Upper lobe of left lung (tissue), 6 donors: Measurements from ENCODE around the gene TMEM259. TPM values are rescaled to one million over a fixed set of nuclear protein-coding genes. Genes with fewer than 3 reads are reported as not detected.

Experiments used
- ATAC-seq, 2 donors: fragments of 200-7000 bp; cut with Tn5 transposase; one replicate each; pipeline ENCODE4 v1.9.1; 2022; ENCODE audit warnings: mild to moderate bottlenecking in 2 of 2, moderate library complexity in 2 of 2; ENCODE audit not compliant: low FRiP score in 2 of 2
- DNase-seq, 2 donors: peaks; one replicate each; pipeline ENCODE4 v3.0.0-alpha.2; 2019 to 2020
- H3K27ac ChIP-seq, 4 donors: fragments of 200-600 bp; sonication (generic); one replicate each; pipeline ENCODE4 v1.5.1; 2016 to 2019
- H3K27me3 ChIP-seq, 4 donors: fragments of 200-600 bp; sonication (generic); one replicate each; pipeline ENCODE4 v1.5.1; 2017 to 2019
- H3K36me3 ChIP-seq, 4 donors: fragments of 200-600 bp; sonication (generic); one replicate each; pipeline ENCODE4 v1.5.1; 2016 to 2019
- H3K4me1 ChIP-seq, 4 donors: fragments of 200-600 bp; sonication (generic); one replicate each; pipeline ENCODE4 v1.5.1; 2018 to 2019
- H3K4me3 ChIP-seq, 4 donors: fragments of 200-600 bp; sonication (generic); one replicate each; pipeline ENCODE4 v1.5.1; 2017 to 2019; ENCODE audit warnings: mild to moderate bottlenecking in 2 of 4, moderate library complexity in 1 of 4
- H3K9me3 ChIP-seq, 4 donors: fragments of 200-600 bp; sonication (generic); one replicate each; pipeline ENCODE4 v1.5.1; 2018 to 2019
- EP300 ChIP-seq, 4 donors: sonication (generic); formaldehyde crosslinking; IDR thresholded peaks; one replicate each; pipeline ENCODE4 v1.5.1; 2017; ENCODE audit warnings: antibody characterized with exemption in 4 of 4, control low read depth in 2 of 4
- POLR2A ChIP-seq, 4 donors: fragments of 450-650 bp; IDR thresholded peaks; one replicate each; pipeline ENCODE4 v1.5.1; 2016 to 2017; ENCODE audit warnings: antibody characterized with exemption in 4 of 4, mild to moderate bottlenecking in 2 of 4
- POLR2AphosphoS5 ChIP-seq, 2 donors: sonication (generic); formaldehyde crosslinking; IDR thresholded peaks; one replicate each; pipeline ENCODE4 v1.5.1; 2017; ENCODE audit warnings: antibody characterized with exemption in 2 of 2
- WGBS, 2 donors: methylation state at CpG; one replicate each; pipeline ENCODE4 v1.1.5; 2017 to 2018; 5-methylcytosine and 5-hydroxymethylcytosine counted together
- total RNA-seq, 6 donors: library from RNA; depleted of rRNA in 4 of 6; stranded (reverse); fragments of >200 nt in 4 of 6; gene quantifications; one replicate each; pipeline versions ENCODE4 v1.1.0 to v1.2.1, GENCODE V29; 2016 to 2021
- TF ChIP-seq, protein P1 (sequence below), 6 experiments: fragments of 450-650 bp in 4 of 6; fragments of 200-600 bp in 2 of 6; sonication (generic) in 2 of 6; IDR thresholded peaks; one replicate each; pipeline ENCODE4 v1.5.1; 2016 to 2019; ENCODE audit warnings: antibody characterized with exemption in 6 of 6
- donor health status: DM: no; HTN: no; CAD: no; lungs with moderate emphysema.
- donor health status: DM: no; HTN: yes; CAD: no; lungs with severe emphysema.

TMEM259 gene
- total RNA-seq, 6 donors from 2014 or later, result 143 to 643 (median 208) TPM

DNA sequence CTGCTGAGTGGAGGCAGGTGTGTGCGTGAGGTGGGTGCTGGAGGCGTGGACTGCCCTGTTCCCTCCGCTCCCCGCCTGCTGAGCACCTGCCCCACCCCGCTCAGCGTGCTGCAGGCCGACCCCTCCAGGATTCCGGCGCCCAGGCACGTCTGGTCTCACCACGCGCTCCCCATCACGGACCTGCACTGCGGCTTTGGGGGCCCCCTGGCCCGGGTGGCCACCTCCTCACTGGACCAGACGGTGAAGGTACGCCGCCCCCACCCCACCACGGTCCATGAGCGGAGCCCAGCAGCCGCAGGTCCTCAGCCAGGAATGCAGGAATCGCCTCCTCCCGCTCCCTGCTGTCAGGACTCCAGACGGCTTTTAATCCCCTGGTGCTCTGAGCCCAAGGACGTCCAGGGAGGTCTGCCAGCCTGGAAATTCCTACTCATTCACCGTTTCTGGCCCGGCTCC lies 30.8 kb downstream of the TMEM259 start:
- WGBS, 2 donors, result 94% methylated on average over 19 of the region's 27 CpGs; no CpG with 5 or more reads in 1 of the 2 donors
- Histone ChIP-seq H3K4me3 (no peak overlapping the region), H3K4me1 (peaks cover under 1 to 10% (median 7%) of the 10 kb centered on the region in 4 donors), H3K27me3 (no peaks in the 10 kb centered on the region), H3K9me3 (no peaks in the 10 kb centered on the region), H3K36me3 (peaks cover 0 to 74% (median 45%) of the 10 kb centered on the region in 4 donors), H3K27ac (no peak overlapping the region)
- TF ChIP-seq EP300 (IDR thresholded peaks at IDR 0.05) (no peak), POLR2A (IDR thresholded peaks at IDR 0.05) (no peak), POLR2AphosphoS5 (IDR thresholded peaks at IDR 0.05) (no peak)
- TF ChIP-seq, protein P1, sequence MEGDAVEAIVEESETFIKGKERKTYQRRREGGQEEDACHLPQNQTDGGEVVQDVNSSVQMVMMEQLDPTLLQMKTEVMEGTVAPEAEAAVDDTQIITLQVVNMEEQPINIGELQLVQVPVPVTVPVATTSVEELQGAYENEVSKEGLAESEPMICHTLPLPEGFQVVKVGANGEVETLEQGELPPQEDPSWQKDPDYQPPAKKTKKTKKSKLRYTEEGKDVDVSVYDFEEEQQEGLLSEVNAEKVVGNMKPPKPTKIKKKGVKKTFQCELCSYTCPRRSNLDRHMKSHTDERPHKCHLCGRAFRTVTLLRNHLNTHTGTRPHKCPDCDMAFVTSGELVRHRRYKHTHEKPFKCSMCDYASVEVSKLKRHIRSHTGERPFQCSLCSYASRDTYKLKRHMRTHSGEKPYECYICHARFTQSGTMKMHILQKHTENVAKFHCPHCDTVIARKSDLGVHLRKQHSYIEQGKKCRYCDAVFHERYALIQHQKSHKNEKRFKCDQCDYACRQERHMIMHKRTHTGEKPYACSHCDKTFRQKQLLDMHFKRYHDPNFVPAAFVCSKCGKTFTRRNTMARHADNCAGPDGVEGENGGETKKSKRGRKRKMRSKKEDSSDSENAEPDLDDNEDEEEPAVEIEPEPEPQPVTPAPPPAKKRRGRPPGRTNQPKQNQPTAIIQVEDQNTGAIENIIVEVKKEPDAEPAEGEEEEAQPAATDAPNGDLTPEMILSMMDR (IDR thresholded peaks at IDR 0.05), result no peak
- DNase-seq (peak in 1 of 2 donors; percentile 77), ATAC-seq (no peak)

DNA sequence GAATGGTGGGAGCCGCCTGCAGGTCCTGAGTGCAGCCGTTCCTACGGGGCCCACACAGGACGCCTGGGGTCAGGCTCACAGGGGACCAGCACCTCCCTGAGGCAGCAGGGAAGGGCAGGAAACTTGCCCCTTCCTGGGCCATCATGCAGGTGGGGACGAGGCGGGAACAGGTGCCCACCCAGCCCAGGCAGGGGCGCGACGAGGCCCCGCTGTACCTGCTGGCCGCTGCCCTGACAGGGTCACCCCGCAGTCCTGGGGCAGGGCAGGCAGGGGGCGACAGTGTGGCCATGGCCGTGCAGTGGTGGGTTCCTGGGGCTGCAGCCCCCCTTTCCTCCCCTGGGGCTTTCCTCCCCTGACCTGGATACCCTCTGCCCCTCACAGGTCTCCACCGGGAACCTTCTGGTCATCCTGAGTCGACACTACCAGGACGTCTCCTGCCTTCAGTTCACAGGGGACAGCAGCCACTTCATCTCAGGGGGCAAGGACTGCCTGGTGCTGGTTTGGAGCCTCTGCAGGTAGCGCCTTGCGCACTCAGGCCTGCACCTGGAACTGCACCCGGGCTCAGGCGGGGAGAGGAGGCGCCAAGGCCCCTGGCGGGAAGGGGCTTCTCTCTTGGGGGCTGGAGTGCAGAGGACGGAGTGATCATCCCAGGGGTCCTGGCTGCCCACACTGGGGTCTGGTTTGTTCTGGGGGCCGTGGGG lies 31.4 kb downstream of the TMEM259 start:
- no peak for ATAC-seq
- no peak overlapping the region for H3K4me3 ChIP-seq
- peaks cover 0 to 72% (median 45%) of the 10 kb centered on the region in 4 donors for H3K36me3 ChIP-seq
- no peak for DNase-seq
- H3K27ac ChIP-seq, result no peak overlapping the region
- no peaks in the 10 kb centered on the region for H3K27me3 ChIP-seq
- WGBS, 2 donors, result 84 to 92% methylated on average over 11 to 19 of the region's 25 CpGs
- peaks cover 7 to 13% (median 10%) of the 10 kb centered on the region in 4 donors for H3K4me1 ChIP-seq
- no peaks in the 10 kb centered on the region for H3K9me3 ChIP-seq
- TF ChIP-seq POLR2A (IDR thresholded peaks at IDR 0.05) (no peak), POLR2AphosphoS5 (IDR thresholded peaks at IDR 0.05) (no peak), EP300 (IDR thresholded peaks at IDR 0.05) (no peak)
- TF ChIP-seq, protein P1 (IDR thresholded peaks at IDR 0.05), result peak in 2 of 6 experiments; percentile 8 to 9

DNA sequence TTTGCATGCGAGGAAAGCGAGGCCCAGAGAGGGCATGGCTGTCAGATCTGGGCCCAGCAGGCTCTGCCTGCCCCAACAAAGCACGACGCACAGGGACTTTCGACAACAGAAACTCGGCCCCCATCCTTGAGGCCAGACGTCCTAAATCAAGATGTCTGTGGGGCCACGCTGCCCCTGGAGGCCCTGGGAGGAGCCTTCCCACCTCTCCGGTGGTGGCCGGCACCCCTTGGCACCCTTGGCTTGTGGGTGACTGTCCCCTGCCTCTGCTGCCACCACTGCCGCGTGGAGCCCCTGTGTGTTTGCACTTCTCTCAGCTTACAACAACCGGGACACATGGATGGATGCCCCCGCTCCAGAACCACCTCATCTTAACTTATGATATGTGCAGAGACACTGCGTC lies 32.4 kb downstream of the TMEM259 start:
- no peak for ATAC-seq
- no peaks in the 10 kb centered on the region for H3K9me3 ChIP-seq
- peaks cover 11 to 19% (median 15%) of the 10 kb centered on the region in 4 donors for H3K4me1 ChIP-seq
- H3K36me3 ChIP-seq, result peaks cover 0 to 62% (median 38%) of the 10 kb centered on the region in 4 donors
- 88 to 90% methylated on average over 10 to 15 of the region's 15 CpGs for WGBS, 2 donors
- no peaks in the 10 kb centered on the region for H3K27me3 ChIP-seq
- DNase-seq, result no peak
- H3K4me3 ChIP-seq, result no peak overlapping the region
- H3K27ac ChIP-seq, result no peak overlapping the region
- TF ChIP-seq, protein P1 (IDR thresholded peaks at IDR 0.05), result no peak
- no peak for TF ChIP-seq EP300 (IDR thresholded peaks at IDR 0.05)

DNA sequence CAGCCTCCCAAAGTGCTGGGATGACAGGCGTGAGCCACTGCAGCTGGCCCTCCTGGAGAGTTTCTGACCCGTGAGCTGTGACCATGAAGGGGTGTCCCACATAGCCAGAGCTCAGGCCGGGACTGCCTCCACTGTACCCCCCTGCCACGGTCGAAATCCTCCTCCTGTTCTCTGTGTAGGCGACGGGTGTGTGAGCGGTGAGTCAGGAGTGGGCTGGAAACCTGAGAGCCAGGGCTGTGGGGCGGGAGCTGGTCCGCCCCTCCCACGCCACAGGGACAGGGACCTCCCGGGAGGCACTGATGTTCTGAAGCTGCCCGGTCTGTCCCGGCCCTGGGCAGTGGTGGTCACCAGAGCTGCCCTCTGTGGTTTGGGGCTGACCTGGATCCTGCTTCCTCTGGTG lies 32.8 kb downstream of the TMEM259 start:
- ATAC-seq (no peak), DNase-seq (no peak)
- no peak for TF ChIP-seq POLR2AphosphoS5 (IDR thresholded peaks at IDR 0.05)
- no peak for TF ChIP-seq POLR2A (IDR thresholded peaks at IDR 0.05)
- no peak for TF ChIP-seq EP300 (IDR thresholded peaks at IDR 0.05)
- TF ChIP-seq, protein P1 (IDR thresholded peaks at IDR 0.05), result no peak
- H3K27me3 ChIP-seq, result no peaks in the 10 kb centered on the region
- peaks cover 0 to 57% (median 35%) of the 10 kb centered on the region in 4 donors for H3K36me3 ChIP-seq
- peaks cover 16 to 23% (median 19%) of the 10 kb centered on the region in 4 donors for H3K4me1 ChIP-seq
- H3K9me3 ChIP-seq, result no peaks in the 10 kb centered on the region
- WGBS, 2 donors, result 71 to 89% methylated on average over 14 of the region's 14 CpGs
- H3K27ac ChIP-seq, result no peak overlapping the region
- no peak overlapping the region for H3K4me3 ChIP-seq
